Fibroblast of skin of back (primary cell): ENCODE results near the gene OR52E4. TPM values are rescaled to one million over a fixed set of nuclear protein-coding genes. Genes with fewer than 3 reads are reported as not detected.
A peak's percentile ranks its signal among the peaks of the same experiment; 100 is the strongest.

Source experiments
- DNase-seq: peaks from one replicate; pipeline ENCODE4 v3.0.0-alpha.2; 2013
- polyA plus RNA-seq, 2 experiments: library from polyadenylated mRNA; unstranded; fragments of 120-200 nt; gene quantifications; one replicate each; pipeline ENCODE4 v1.2.1, GENCODE V29; 2013; ENCODE audit not compliant: insufficient read length in 2 of 2

OR52E4 gene
- not detected for polyA plus RNA-seq (2013, experiment 1 of 2; ENCODE audit: insufficient read length)
- not detected for polyA plus RNA-seq (2013, experiment 2 of 2; ENCODE audit: insufficient read length)

DNA sequence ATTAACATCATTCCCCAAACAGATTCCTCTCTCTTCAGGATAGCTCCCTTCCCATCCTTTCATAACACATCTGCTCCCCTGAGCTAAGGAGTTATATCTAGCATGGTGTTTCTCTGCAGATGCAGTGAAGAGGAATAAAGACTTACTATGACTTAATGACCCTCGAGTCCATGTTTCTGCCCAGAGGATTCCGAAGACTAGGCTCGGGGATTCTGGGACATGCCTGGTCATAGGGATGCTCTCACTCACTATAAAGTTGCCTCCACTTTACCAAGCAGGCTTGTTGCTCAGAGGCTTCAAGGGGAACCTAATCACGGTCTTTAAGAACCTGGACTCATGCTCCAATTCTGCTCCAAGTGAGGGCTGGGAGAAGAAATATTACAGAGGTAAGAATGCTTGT is at the start of gene OR52E4:
TSS of gene OR52E4 (plus strand) at position 301 of the 400 bp plus-strand sequence. CDS start 3,664 bp downstream, outside the sequence.
- no peak for DNase-seq

DNA sequence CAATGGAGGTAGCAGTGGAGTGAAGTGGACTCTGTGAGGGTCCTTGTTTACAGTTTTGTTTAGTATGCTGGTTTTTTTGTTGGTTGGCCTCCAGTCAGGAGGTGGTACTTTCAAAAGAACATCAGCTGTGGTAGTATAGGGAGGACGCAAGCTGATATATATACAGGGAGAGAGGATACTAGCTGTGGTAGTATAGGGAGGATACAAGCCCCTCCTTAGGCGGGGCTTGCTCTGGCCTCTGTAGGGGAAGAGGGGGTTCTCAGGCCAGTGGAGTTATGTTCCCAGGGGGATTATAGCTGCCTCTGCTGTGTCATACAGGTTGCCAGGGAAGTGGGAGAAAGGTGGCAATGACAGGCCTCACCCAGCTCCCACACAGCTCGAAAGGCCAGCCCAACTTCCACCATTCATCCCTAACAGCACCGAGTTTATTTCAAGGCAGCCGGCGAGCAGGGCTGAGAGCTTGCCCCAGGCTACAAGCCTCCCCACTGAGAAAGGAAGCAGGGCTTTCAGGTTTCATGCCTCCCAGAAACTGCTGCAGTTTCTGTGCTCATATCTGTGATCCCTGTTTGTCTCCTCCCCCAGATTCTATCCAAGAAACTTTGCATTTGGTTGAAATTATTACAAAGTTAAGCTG is 49.1 kb upstream of the OR52E4 start:
- DNase-seq: no peak

GRCh38 chr11:5833446-5833845 is 47.0 kb upstream of the OR52E4 start:
- DNase-seq: no peak

- DNase-seq: no peak
Observed at GRCh38 chr11:5837695-5838094, 42.7 kb upstream of the OR52E4 start.

DNA sequence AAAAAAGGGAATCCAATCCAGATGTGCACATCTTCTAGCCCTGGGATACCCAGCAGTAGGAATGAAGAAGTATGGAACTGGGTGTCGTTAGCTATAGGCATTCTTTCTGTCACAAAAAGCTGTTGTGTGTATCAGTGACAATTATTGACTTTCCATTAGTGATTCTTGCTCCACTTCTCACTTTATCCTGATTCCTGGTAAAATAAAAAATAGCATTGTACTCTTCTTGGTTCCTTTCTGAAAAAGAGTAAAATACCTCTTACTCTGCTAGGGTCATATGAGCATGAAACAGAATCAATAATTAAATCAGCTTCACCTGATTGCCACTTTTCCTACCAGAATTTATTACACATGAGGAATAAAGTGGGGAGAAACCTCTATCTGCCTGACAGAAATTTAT is 38.6 kb upstream of the OR52E4 start, which contains the start of gene OR52E6:
TSS of gene OR52E6 (minus strand) at position 101 of the 400 bp plus-strand sequence. CDS start at position 101, 0 bp downstream.
- DNase-seq: no peak

DNA sequence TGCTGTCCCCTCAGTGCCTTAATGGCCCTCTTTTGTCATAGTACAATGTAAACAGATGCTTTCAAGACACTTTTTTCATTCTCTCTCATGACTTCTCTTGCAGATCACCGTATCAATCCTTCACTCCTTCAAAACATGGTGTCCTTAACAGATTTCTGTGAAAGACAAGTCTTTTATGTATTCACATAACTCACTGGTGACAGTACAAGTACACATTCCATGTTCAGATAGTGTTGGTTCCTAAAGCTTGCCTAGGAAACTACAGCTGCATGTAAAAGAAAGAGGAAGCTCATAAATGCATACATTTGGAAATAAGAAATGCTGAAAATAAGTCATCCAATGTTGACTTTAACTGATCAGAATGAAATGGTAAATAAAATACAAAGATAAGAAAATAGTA is 33.7 kb upstream of the OR52E4 start:
- no peak for DNase-seq

DNA sequence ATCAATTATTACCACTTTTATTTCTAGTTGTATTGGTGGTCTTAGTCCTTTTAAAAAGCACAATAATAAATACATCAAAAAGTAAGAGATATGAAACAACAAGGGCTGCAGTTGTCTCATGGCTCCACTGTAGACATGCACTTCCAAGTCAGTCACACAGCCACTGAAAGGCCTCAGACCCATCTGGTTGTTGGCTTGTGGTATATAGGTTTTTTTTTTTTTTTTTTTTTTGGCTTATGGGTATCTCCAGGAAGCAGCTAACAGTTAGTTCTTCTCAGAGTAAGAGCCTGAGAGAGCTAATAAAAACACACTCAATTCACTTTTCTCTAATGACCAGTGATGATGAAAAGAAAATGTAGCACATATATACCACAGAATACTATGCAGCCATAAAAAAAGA is 32.7 kb upstream of the OR52E4 start:
- no peak for DNase-seq

DNA sequence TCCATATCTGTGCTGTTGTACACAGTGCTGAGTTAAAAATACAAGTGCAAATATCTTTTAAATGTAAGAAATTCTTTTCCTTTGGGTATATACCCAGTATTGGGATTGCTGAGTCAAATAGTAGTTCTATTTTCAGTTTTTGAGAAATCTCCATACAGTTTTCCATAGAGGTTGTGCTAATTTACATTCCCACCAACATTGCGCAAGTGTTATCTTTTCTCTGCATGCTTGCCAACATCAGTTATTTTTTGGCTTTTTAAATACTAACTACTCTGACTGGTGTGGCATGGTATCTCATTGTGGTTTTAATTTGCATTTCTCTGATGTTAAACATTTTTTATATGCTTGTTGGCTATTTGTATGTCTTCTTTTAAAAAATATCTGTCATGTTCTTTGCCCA is 29.4 kb upstream of the OR52E4 start:
- DNase-seq: no peak

- DNase-seq: no peak
Observed at GRCh38 chr11:5857590-5857989, 22.8 kb upstream of the OR52E4 start, which contains the start of gene OR52E8. TSS of gene OR52E8 (minus strand) at chr11:5857690. CDS start at chr11:5857690, 0 bp downstream.

DNA sequence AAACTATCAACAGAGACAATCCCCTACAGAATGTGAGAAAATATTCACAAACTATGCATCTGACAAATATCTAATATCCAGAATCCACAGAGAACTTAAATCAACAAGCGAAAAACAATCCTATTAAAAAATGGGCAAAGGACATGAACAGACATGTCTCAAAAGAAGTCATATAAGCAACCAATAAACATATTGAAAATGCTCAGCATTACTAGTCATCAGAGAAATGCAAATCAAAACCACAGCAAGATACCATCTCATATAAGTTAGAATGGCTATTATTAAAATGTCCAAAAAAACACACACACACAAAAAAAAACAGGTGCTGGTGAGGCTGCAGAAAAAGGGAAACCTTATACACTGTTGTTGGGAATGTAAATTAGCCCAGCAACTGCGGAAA is 14.6 kb upstream of the OR52E4 start:
- no peak for DNase-seq

- no peak for DNase-seq
Observed at GRCh38 chr11:5878564-5878963, 1.9 kb upstream of the OR52E4 start.

DNA sequence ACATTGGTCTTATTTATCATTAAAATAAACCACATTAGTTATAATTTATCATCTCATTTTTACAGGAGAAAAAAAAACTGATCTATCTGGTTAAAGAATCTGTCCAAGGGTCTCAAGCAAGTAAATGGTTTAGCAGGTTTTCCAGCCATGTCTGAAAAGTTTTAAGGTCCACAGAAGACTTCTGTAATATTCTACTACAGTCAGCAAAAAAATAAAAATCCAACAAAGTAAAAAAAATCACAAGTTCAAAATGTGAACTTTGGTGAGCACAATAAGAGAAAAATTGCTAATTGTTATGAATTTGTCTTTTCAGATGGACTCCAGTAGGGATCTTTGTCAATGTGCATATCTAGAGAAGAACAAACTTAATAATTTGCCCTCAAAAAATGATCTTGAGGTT is 1.3 kb downstream of the OR52E4 start:
- DNase-seq: no peak

GRCh38 chr11:5887172-5887571 is 6.7 kb downstream of the OR52E4 start:
- no peak for DNase-seq

DNA sequence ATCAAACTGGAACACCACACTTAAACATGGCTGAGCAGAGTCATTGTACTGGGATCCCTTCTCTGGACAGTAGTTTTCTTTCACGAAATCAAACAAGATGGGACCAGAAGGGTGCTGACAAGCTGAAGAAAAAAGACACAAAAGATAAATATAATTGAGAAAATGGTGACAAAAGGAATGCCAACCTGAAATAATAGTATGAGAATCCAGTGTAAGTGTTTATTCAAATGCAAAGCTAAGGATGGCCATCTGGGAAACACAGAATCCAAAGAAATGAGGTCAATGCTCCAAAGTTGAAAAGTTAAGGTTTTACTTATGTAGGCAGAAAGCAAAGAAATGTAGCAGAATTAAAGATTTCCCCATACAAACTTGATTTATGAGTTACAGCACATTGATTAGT is 7.2 kb downstream of the OR52E4 start:
- no peak for DNase-seq

DNA sequence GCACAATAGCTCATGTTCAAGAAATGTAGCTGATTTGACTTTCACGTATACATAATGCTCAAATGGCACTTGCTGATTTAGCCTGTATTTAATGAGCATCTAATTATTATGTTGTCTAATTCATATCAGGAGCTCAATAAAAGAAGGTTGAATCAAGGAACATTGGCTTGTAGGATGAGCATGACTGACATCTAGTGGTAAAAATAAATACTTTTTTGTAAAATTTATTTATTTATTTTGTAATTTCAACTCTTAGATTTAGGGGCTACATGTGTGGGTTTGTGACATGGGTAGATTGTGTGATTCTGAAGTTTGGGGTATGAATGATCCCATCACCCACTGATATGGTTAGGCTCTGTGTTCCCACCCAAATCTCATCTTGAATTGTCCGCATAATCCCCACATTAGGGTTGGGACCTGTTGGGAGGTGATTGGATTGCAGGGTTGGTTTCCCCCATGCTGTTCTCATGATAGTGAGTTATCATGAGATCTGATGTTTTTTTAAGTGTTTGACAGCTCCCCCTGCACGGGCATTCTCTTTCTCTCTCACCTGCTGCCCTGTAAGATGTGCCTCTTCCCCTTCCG is 10.9 kb downstream of the OR52E4 start:
- DNase-seq: peak; percentile 8

GRCh38 chr11:5892908-5893307 is 12.5 kb downstream of the OR52E4 start, which contains the start of gene OR52E5:
TSS of gene OR52E5 (plus strand) at chr11:5893208. CDS start at chr11:5900777, 7,569 bp downstream.
- no peak for DNase-seq

- DNase-seq: no peak
Observed at GRCh38 chr11:5899534-5899933, 19.1 kb downstream of the OR52E4 start.

DNA sequence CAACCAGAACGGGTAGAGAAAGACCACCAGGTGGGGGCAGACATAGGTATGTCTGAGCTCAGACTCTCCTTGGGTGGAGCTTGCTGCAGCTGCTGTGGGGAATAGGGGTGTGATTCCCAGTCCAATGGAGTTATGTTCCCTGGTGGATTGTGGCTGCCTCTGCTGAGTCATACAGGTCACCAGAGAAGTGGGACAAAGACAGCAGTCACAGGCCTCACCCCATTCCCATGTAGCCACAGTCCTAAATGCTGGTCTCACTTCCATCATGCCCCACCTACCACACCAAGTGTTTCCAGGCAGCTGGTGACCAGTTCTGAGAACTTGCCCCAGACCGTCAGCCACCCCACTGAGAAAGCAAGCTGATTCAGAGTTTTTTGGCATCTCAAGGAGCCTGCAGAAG is 30.1 kb downstream of the OR52E4 start:
- no peak for DNase-seq

DNA sequence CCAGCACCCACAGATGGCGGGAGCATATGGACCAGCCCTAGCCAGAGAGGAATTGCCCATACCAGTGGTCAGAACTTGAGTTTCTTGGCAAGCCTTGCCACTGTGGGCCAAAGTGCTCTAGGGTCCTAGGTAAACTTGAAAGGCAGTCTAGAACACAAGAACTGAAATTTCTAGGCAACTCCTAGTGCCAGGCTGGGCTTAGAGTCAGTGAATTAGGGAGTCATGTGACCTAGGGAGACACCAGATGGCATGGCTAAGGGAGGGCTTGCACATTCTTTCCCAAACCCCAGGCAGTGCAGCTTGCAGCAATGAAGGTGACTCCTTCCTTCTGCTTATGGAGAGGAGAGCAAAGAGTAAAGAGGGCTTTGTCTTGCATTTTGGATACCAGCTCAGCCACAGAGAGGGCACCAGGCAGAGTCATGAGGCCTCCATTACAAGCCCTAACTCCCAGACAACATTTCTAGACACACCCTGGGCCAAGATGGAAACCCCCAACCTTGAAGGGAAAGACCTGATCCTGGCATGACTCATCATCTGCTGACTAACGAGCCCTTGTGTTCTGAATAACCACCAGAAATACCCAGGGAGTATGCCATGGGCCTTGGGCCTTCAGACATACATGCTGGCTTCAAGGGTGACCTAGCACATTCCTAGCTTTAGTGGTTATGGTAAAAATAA is 42.5 kb downstream of the OR52E4 start:
- DNase-seq: no peak

GRCh38 chr11:5923427-5923776 is 43.0 kb downstream of the OR52E4 start:
- no peak for DNase-seq

- no peak for DNase-seq
Observed at GRCh38 chr11:5923794-5924193, 43.4 kb downstream of the OR52E4 start.

GRCh38 chr11:5928271-5928670 is 47.8 kb downstream of the OR52E4 start:
- DNase-seq: no peak

DNA sequence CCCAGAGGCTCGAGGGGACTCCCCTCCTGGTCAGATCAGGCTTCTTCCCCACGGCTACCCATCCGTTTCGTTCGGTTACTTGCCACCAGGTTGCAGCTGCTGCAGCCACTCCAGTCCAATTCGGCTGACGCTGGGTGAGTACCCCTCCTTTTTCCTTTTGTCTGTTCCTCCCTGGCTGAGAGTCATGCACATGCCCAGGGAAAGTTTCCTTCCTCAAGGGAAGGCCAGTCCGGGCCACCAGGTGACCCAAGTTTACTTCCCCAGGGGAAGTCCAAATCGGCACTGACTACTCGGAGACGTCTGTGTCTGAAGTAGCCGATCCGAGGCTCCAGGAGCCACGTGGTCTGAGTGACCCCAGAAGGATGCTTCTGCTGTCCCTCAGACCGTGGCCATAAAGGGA is 48.4 kb downstream of the OR52E4 start:
- DNase-seq: no peak
